ENCODE results near the gene CHMP1B. TPM values are rescaled to one million over a fixed set of nuclear protein-coding genes. Genes with fewer than 3 reads are reported as not detected.

The CHMP1B gene
- polyA plus RNA-seq, 1 donor from 2014 or later: 106 TPM

DNA sequence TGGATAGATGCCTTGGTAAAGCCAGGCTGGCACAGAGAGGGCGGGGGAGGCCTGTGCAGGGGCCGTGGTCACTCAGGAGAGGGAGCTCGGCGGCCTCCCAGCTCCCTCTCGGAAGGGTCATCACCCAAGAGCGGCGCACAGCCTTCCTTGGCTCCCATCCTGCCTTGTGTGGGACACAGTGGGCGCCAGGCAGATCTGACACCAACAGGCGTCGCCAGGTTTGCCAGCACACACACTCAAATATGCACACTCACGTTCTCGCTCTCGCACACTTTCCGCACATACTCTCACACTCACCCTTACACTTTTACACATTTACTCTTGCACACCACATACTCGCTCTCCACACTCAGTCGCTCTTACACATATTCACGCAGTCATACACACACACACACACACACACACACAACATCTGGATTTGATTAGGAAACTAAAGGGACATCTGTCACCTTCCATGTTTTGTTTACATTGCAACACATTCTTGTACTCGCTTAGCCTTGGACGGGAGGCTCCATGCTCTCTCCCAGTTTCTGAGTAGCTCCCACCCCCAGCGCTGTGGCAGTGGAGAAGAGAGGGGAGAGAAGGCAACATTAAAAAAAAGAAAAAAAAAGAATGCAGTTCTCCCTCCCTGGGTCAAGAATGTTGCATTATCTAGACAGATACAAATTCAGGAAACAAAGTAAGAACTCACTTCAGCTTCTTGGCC lies 10.5 kb downstream of the CHMP1B start:
- H3F3A ChIP-seq (ENCODE audit: insufficient read depth, low read length, poor library complexity, severe bottlenecking): no peaks in the 10 kb centered on the region
- H3K9ac ChIP-seq (ENCODE audit: low read length): no peak overlapping the region
- H3K4me2 ChIP-seq (ENCODE audit: low read length): no peak overlapping the region
- H3K79me2 ChIP-seq (replicated peaks; ENCODE audit: insufficient read depth, low read length): no peaks in the 10 kb centered on the region
- H3K9me3 ChIP-seq (ENCODE audit: low read length): no peaks in the 10 kb centered on the region
- H3K9me2 ChIP-seq (ENCODE audit: insufficient read depth, low read length): no peaks in the 10 kb centered on the region
- H3K27me3 ChIP-seq (ENCODE audit: insufficient read depth, low read depth, low read length): no peaks in the 10 kb centered on the region
- H3K4me3 ChIP-seq (ENCODE audit: low read length): no peak overlapping the region
- no peaks in the 10 kb centered on the region for H4K20me1 ChIP-seq (ENCODE audit: insufficient read depth)
- H3K36me3 ChIP-seq (ENCODE audit: insufficient read depth, low read length): no peaks in the 10 kb centered on the region
- no peak overlapping the region for H3K27ac ChIP-seq (ENCODE audit: low read length)
- H2AFZ ChIP-seq (ENCODE audit: low read depth, low read length): no peak overlapping the region
- no peak for TF ChIP-seq POLR2AphosphoS5 (IDR thresholded peaks at IDR 0.05)
- no peak for TF ChIP-seq MXI1 (conservative IDR thresholded peaks at IDR 0.05; ENCODE audit: poor library complexity, severe bottlenecking)
- no peak for TF ChIP-seq TAF1 (IDR thresholded peaks at IDR 0.05; ENCODE audit: low read depth)
- TF ChIP-seq RAD21 (conservative IDR thresholded peaks at IDR 0.05): no peak
- TF ChIP-seq, protein P1, sequence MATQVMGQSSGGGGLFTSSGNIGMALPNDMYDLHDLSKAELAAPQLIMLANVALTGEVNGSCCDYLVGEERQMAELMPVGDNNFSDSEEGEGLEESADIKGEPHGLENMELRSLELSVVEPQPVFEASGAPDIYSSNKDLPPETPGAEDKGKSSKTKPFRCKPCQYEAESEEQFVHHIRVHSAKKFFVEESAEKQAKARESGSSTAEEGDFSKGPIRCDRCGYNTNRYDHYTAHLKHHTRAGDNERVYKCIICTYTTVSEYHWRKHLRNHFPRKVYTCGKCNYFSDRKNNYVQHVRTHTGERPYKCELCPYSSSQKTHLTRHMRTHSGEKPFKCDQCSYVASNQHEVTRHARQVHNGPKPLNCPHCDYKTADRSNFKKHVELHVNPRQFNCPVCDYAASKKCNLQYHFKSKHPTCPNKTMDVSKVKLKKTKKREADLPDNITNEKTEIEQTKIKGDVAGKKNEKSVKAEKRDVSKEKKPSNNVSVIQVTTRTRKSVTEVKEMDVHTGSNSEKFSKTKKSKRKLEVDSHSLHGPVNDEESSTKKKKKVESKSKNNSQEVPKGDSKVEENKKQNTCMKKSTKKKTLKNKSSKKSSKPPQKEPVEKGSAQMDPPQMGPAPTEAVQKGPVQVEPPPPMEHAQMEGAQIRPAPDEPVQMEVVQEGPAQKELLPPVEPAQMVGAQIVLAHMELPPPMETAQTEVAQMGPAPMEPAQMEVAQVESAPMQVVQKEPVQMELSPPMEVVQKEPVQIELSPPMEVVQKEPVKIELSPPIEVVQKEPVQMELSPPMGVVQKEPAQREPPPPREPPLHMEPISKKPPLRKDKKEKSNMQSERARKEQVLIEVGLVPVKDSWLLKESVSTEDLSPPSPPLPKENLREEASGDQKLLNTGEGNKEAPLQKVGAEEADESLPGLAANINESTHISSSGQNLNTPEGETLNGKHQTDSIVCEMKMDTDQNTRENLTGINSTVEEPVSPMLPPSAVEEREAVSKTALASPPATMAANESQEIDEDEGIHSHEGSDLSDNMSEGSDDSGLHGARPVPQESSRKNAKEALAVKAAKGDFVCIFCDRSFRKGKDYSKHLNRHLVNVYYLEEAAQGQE (IDR thresholded peaks at IDR 0.05; ENCODE audit: borderline replicate concordance): no peak

DNA sequence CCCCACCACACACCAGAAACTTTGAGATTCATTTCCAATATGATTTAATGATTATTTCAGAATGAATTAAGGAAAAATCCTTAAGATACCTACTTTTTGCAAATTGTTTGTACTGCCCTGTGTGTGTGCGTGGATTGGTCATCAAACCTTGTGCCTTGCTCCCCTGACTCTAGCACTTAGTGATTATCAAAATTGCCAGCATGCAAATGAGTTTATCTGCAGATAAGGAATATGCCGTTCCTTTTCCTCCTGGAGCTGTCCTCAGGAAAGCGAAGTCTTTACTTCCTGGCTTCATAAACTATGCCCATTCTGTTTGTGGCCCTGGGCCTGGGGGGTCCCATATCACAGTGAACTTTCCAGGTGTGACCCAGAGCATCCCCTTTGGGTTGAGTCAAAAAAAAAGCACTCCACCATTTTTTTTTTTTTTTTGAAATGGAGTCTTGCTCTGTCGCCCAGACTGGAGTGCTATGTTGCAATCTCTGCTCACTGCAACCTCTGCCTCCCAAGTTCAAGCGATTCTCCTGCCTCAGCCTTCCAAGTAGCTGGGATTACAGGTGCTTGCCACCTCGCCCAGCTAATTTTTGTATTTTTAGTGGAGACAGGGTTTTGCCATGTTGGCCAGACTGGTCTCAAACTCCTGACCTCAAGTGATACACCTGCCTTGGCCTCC lies 11.4 kb downstream of the CHMP1B start:
- Histone ChIP-seq H3K9me3 (ENCODE audit: low read length) (no peaks in the 10 kb centered on the region), H3K27me3 (ENCODE audit: insufficient read depth, low read depth, low read length) (no peaks in the 10 kb centered on the region), H3K27ac (ENCODE audit: low read length) (no peak overlapping the region), H4K20me1 (ENCODE audit: insufficient read depth) (no peaks in the 10 kb centered on the region), H3K4me2 (ENCODE audit: low read length) (no peak overlapping the region), H2AFZ (ENCODE audit: low read depth, low read length) (no peak overlapping the region), H3K9me2 (ENCODE audit: insufficient read depth, low read length) (no peaks in the 10 kb centered on the region), H3K4me3 (ENCODE audit: low read length) (no peak overlapping the region), H3F3A (ENCODE audit: insufficient read depth, low read length, poor library complexity, severe bottlenecking) (no peaks in the 10 kb centered on the region), H3K79me2 (replicated peaks; ENCODE audit: insufficient read depth, low read length) (no peaks in the 10 kb centered on the region), H3K36me3 (ENCODE audit: insufficient read depth, low read length) (no peaks in the 10 kb centered on the region), H3K9ac (ENCODE audit: low read length) (no peak overlapping the region)
- no peak for TF ChIP-seq EZH2 (IDR thresholded peaks at IDR 0.05; ENCODE audit: borderline replicate concordance, insufficient read depth, low read length, poor library complexity, severe bottlenecking)
- no peak for TF ChIP-seq RAD21 (conservative IDR thresholded peaks at IDR 0.05)
- no peak for TF ChIP-seq EP300 (conservative IDR thresholded peaks at IDR 0.05; ENCODE audit: poor library complexity, severe bottlenecking)
- TF ChIP-seq, protein P2, sequence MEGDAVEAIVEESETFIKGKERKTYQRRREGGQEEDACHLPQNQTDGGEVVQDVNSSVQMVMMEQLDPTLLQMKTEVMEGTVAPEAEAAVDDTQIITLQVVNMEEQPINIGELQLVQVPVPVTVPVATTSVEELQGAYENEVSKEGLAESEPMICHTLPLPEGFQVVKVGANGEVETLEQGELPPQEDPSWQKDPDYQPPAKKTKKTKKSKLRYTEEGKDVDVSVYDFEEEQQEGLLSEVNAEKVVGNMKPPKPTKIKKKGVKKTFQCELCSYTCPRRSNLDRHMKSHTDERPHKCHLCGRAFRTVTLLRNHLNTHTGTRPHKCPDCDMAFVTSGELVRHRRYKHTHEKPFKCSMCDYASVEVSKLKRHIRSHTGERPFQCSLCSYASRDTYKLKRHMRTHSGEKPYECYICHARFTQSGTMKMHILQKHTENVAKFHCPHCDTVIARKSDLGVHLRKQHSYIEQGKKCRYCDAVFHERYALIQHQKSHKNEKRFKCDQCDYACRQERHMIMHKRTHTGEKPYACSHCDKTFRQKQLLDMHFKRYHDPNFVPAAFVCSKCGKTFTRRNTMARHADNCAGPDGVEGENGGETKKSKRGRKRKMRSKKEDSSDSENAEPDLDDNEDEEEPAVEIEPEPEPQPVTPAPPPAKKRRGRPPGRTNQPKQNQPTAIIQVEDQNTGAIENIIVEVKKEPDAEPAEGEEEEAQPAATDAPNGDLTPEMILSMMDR (IDR thresholded peaks at IDR 0.05; ENCODE audit: poor library complexity, severe bottlenecking): no peak
- TF ChIP-seq TAF1 (IDR thresholded peaks at IDR 0.05; ENCODE audit: low read depth): no peak
- no peak for TF ChIP-seq MXI1 (conservative IDR thresholded peaks at IDR 0.05; ENCODE audit: poor library complexity, severe bottlenecking)
- TF ChIP-seq, protein P1 (IDR thresholded peaks at IDR 0.05; ENCODE audit: borderline replicate concordance): no peak
